GM21786 (cell line): ENCODE measurements around the gene TGFBR3.

Source experiments
- ATAC-seq: cut with Tn5 transposase; IDR thresholded peaks from one replicate; pipeline ENCODE4 v1.9.1; 2021; ENCODE audit not compliant: unreplicated experiment

The TGFBR3 gene

DNA sequence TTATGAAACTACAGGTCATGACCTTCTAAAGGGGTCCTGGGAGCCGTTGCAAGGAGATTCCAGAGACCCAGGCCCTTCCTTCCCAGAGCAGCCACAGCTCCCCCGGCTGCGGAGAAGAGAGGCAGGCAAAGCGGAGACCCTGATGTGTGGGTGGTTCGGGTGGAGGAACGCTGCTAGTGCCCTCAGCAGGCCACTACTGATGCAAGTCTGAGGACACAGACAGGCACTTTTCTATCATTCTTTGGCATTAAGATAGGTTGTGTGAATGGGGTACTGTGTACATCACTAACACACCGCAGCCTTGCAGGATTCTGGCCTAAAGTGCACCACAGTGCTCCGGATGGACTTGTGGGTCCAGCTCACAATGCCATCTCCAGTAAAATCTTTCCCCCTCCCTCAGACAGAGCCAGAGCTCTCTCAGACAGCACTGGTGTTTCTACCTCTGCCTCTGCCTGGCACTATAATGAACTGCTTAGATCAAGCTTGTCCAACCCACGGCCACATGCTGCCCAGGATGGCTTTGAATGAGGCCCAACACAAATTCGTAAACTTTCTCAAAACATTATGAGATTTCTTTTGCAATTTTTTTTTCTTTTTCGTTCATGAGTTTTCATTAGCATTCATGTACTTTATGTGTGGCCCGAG lies 121.4 kb downstream of the TGFBR3 start:
- no peak for ATAC-seq

DNA sequence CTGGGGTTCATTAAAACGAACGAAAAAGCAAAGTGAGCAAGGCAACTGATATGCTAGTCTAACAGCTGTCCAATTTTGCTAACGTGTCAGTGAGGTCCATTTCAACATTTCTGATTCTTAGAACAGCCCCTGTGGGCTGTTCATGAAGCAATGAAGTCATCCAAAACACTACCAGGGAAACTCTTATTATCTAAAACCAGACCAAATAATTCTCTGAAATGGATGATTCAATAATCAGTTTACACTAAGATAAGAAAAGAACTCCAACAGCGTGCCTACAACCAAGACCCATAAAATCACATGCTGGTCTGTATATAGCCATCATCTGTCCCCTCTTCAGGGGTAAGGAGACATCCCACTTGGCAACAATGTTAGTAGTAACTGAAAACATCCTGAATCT lies 122.7 kb downstream of the TGFBR3 start:
- ATAC-seq, result no peak

DNA sequence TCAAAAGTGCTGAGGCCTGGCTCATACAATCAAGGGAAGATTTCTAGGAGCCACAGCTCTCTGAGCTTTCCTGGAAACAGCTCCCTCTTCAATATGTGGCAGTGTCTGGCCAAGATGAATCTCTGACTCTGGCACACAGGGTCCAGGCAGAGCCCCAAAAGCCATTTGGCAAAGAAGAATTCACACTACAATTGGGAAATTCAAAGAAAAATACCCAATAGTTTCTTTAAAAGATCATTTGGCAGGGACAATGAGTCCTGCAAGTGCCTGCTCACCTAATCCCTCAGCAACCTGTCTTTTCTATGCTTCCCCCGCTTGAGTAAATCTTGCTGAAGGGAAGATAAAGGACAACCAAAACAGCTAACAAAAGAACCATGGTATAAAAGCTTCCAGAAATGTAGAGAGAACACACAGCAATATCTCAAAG lies 124.6 kb downstream of the TGFBR3 start:
- ATAC-seq, result no peak

DNA sequence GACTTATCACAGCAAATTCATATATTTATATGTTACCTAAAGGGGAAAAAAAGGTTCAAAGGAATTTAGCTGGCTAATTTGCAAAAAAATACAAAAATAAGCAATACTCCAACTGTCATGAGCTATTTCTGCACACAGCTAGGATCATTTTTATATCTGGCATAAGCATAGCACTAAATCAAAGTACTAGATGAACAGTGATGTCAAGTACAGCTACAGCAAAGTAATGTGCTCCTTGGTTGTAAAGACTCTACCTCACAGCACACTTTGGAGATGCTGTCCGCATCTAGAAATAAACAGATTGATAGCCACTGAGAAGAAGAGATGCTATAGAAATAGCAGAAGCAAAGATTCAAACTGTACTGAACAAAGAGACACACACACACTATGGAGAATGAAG lies 125.4 kb downstream of the TGFBR3 start:
- ATAC-seq, result no peak

DNA sequence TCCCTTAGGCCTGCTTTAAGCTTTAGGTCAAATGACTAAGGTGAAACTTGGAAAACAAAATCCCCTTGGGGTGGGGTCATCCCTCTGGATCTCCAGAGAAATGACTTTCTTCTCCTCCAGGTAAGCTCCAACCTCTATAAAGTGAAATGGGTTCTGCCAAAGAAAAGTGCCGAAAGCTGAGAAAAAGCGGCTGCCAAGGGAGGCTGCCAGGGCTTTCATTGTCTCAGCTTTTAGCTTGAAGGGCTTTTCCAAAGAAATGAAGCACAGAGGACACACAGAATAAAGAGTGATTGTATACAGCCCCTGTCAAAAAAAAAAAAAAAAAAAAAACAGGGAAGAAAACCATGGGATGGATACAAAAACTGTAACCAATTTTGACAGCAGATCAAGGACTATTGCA lies 126.9 kb downstream of the TGFBR3 start:
- no peak for ATAC-seq

DNA sequence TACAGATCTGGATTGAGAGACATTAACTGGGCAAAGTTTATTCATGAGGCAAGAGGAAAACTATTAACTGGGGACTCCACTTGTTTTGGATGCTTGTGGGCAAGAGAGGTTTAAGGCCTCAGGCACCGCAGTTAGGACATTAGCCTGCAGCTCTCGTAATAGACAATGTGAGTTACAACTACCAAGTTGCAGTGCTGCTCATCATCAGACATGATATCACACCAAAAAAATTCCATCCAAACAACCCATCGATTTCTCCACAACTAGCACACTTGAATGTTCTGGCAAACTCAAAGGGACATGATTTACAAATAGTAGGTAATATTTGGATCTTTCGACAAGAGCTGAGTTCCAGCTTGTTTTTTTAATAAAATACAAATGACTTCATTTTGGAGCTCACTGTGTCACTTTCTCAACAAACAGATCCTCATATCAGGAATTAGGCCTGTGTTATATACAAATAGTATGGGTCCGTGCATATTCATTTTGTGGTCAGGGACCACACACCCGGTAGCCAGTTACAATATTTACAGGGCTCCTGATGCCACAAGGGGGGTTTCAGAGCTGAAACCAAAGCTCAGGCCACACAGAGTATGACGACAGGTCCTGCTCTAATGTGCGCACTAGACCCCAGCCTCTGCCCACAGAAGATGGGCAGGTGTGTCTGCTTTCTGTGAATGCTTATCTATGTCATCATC lies 128.0 kb downstream of the TGFBR3 start:
- no peak for ATAC-seq

DNA sequence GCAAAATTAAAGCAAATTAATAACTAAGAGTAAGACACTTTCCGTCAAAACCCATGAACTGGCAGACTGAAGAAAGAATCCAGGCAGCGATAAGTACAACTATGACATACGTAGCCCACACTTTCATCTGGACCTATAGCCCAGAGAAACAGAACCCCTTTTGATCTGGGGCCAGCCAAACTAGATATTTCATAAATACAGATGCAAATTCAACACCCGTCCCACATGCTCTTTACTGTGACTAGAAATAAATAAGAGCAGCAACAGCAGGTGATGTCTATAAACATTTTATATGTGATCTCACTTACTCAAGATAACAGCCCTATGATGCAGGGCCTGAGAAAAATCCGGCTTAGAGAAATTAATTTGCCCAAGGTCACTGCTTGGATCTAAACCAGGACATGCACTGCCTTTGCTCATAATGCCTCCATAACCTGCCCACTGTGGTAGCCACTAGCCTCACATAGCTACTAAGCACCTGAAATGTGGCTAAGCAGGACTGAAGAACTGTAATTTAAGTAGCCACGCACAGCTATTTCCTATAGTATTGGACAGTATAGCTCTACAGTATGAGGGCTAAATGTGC lies 130.2 kb downstream of the TGFBR3 start:
- ATAC-seq, result no peak

DNA sequence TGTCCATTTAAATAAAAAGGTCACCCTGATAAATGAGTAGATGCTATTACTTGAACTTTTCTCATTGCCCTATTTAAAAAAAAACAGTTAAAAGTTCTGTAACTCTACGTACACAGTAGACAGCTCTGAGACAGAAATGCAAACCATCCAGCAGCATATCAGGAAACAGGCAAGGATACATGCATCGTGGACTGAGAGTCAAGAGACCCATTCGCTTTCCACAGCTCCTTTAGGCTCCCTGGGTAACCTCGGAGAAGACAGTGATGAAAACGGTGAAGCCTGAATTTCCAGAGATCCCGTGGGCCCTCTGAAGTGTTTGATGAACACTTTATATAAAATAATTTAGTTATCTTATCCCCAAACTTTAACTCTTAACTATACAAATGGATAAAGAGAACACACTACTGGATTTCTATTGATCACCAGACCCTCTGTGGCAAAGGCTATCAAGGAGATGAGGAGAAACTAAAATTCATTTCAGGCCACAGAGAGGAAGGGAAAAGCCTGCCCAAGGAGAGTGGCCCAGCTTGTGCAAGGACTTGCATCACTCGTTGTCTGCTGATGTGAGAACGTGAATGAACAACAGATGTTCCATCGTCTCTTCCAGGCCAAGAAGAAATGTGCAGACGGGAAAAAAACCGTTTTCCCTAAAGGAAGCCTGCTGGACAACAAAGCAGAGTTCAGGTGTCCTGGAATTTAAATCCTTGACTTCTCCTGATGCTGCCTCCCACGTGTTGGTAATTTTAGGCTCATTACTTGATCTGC lies 131.0 kb downstream of the TGFBR3 start:
- no peak for ATAC-seq

DNA sequence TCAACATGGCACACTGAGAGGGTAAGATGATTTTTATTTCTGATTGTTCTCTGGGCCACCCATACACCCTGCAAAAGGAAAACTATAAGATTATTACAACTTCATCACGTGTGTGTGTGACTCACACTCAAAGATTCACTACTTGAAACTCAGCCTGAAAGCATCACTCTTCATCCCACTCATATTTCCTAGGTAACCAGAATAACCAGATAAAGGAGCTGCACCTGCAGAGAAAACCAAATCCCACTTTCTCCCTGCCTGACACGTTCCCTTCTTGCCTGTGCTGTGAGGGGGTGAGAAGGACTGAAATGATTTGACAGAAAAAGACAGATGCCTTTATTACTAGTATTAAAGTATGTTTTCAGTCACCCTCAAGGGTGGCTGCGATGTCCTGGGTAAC lies 131.6 kb downstream of the TGFBR3 start:
- ATAC-seq, result peak; percentile 50

DNA sequence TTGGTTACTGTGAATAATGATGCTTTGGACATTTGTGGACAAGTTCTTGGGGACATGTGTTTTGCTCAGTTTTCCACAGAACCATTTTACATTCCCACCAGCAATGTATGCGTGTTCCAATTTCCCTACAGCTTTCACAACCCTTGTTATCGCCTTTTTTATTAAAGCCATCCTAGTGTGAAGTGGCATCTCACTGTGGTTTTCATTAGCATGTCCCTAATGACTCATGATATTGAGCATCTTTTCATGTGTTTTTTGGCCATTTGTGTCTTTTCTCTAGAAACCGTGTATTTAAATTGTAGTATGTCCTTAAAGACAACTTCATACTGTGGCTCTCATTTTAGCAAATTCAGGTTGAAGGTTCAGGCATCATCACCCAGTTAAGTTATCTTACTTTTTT lies 132.1 kb downstream of the TGFBR3 start:
- no peak for ATAC-seq

DNA sequence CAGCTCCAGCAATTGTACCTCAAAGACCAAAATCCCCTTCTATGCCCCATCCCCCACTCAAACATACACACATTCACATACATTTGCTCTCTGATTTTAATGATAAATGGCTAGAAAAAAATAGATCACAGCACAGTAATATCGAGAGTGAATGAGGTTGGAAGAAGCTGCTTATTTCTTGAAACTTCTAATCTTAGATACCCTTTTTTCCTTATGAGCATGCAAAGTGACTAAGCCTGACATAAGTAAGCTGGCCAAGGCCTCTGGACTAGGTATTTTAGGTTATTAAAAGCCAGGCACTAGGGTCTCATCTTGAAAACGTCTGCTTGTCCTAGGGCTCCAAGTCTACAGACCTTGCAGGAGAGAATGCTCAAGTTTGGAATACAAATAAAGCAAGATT lies 133.6 kb downstream of the TGFBR3 start:
- peak; percentile 59 for ATAC-seq

DNA sequence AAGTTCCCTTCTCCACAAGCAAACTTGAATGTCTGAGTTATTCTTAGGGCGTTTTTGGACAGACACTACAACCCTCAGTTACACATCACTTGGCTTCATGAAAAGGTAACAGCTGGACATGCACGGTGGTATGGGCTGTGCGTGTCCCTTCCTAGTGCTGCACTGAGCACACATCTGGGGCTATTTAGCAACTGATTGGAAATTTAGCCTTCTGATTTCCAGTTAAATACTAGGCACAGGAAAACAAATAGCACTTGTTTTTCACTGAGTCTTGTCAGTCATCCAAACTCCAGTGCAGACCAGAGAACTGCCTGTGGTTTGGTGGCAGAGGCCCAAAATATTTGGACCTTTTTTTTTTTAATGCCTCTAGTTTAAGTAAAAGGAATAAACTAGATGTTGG lies 134.7 kb downstream of the TGFBR3 start:
- ATAC-seq, result no peak

DNA sequence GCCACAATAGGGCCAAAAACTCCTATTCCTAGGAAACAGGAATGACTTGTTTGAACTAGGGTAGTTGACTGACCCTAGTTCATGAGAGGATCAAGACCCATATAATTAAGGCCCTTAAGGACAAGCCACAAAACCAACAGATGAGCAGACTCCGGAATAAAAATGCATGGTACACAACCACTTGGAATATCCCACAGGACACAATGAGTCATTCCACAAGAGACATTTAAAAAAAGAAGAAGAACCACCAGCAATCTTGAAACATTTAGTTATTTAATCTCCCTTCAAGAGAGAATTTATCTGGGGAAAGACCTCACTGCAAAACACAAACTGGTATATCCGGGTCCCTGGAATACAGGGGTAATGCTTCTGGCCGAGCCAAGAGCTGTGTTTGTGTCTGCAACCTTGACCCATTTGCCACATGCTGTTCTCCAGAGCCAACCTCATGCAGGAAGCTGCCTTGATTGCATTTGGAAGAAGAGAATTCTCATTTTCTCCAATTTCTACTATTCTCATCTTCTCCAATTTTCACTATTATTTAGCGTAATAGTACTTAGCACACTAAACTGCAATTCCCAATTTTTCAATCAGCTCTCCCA lies 135.5 kb downstream of the TGFBR3 start:
- ATAC-seq, result no peak

DNA sequence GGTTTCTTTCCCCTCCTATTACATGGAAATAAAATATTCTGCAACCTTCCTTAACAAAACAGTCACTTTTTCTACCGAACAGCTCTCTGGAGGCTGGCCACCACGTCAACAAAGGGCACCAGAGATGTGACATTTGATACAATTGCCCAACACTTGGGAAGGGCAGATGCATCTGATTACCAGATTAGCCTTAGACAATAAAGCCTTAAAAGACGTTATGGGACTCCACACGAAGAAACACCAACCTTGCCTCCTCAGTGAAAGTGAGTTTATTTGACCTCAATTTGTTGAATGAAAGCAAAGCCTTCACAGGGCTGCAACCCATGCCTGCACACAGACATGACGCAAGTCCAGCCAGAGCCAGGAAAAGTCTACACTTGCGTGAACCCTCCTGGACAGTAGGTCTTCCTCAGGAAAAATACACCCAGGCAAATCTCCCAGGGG lies 136.1 kb downstream of the TGFBR3 start:
- no peak for ATAC-seq

DNA sequence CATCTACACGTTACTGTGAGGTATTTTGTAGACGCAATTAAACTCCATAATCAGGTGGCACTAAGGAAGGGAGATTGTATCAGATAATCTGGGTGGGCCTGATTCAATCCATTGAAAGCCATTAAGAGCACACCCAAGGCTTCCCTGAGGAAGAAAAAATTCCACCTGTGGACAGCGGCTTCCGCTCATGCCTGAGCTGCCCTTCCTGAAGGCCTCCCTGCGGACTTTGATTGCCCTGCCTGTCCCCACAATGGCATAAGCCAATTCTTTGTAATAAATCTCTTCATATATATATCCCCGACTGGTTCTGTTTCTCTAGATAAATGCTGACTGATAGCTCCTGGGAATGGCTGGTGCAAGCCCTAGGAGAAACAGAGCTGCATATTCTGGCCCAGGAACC lies 138.3 kb downstream of the TGFBR3 start:
- no peak for ATAC-seq

DNA sequence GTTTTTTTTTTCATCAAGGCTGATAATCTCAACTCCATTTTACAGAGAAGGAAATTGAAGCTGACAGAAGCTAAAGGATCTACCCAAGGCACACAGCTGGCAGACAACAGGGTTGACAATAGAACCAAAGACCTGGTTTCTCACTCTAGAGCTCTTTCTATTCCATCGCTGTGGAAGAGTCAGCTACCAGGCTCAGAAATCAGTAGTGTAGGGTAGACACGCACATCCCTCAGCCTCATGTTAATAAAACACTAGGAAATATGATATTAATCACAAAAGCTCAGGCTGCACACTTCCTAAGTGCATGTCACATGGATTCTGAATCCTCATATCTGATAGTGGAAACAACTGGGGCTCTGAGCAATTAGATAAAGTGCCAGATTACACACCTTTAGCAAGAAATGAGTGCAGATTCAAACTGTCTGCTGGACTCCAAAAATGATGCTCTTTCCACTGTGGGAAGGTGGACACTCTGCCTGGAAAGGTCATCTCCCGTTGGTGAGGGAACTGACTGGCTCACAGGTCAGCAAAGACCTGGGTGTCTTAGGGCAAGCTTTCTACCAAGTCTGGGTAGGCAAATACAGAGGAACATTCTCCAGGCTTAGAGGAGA lies 139.1 kb downstream of the TGFBR3 start:
- ATAC-seq, result no peak

DNA sequence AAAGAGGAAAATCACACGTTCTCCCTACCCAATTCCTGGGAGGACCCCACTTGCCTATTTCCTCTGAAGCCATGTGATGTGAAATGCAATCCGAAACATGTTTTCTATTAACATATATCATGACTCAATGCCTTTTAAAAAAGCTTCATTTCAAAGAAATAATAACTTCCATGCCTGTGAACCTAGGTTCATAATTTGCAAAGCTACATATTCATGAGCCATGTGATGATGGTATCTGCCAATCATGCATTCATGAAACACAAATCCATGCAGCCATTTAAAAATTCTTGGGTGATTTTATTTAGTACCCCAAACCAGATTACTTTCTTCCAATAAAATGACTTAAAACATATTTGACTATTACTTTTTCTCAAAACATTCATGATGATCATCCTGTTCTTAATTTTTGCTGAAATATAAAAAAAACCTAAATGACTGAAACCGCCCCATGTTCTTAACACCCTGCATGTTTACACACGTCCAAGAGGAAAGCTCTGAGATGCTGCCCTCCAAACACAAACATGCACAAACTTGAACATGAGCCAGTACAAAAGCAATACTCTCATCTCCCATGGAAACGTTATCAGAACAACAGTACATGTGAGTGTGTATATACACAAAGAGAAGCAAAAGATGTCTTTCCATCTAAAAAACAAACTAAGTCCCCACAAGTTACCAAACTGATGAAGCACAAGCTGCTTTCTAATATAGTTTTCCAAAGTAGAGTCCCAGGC lies 140.1 kb downstream of the TGFBR3 start:
- no peak for ATAC-seq

DNA sequence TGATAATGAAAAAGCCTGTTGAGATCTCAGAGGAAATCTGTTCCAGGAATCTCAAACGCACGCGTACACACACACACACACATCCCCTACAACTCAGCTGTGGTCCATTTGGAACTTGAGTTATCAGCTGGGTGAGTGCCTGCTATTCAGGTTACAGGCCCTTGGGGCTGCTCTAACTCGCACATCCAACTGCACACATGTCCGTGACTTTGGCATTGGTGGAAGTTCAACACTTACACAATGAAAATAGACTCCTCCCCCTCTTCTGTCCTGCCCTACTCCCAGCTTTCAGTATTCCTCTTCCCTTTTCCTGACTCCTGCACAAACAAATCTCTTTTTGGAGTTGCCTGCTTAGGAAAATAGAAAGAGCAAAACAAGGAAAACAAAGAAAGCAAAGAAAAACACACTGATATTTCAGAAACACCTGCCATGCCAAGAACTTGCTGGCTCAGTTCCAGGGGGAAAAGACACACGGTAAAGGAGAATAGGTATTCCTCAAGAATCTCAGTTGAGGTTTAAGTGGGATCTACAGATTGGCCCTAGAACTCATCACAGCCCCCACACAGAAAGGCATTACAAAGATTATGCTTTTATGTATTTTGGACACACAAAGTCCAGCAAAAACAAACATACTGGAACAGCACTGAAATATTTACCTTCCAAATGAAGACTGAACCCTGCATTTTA lies 140.9 kb downstream of the TGFBR3 start:
- ATAC-seq, result no peak

DNA sequence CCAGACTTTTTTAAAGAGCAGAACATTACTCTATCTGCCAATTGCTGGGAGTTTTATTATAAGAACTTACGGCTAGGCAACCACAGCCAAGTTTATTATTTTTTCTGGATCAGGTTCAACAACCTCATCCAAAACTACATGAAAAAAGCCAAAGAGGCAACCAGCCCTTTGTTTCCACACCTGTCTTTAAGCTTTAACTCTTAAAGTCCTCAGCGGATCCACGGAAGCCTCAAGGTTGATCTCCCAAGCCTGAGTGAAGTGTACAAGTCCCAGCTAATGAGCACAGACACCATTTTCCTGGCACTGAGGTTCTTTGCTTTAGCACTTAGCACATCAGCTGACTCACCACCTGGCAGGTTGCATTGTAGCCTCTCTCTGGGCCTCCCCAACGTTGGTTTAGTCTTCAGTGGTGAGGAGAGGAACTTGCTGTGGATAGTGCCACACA lies 143.1 kb downstream of the TGFBR3 start:
- ATAC-seq, result no peak

DNA sequence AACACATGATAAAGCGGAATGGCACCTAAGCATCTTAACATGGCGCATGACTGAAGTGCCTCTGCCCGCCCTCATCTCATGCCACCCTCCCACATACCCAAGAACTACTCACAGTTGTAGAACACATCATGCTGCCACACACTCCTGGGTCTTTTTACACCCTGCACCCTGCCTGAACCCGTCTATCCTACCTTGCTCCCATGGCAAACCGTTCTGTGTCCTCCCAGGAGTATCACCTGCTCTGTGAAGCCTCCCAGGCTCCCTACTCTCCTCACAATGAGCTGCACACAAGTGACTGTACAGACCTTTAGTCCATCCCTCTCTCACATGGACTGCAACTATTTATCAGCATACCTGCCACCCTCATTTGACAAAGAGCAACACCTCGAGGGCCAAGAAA lies 144.0 kb downstream of the TGFBR3 start:
- ATAC-seq, result no peak
